Stomach (tissue), 4 donors: ENCODE results near the gene MED12L.

Experiments used
- EP300 ChIP-seq: sonication (generic); formaldehyde crosslinking; IDR thresholded peaks from one replicate; pipeline ENCODE4 v1.6.1; 2017; ENCODE audit warnings: antibody characterized with exemption
- POLR2A ChIP-seq, 4 donors: fragments of 450-650 bp; IDR thresholded peaks; one replicate each; pipeline ENCODE4 v1.6.1; 2016; ENCODE audit warnings: antibody characterized with exemption in 4 of 4, control low read depth in 2 of 4, mild to moderate bottlenecking in 1 of 4, moderate library complexity in 1 of 4
- POLR2AphosphoS5 ChIP-seq, 3 donors: sonication (generic); formaldehyde crosslinking; IDR thresholded peaks; one replicate each; pipeline ENCODE4 v1.6.1; 2016; ENCODE audit warnings: antibody characterized with exemption in 3 of 3
- TF ChIP-seq, protein P1 (sequence below), 7 experiments: fragments of 450-650 bp in 4 of 7; fragments of 200-600 bp in 3 of 7; sonication (generic) in 3 of 7; IDR thresholded peaks; one replicate each; pipeline ENCODE4 v1.5.1; 2016 to 2019; ENCODE audit warnings: antibody characterized with exemption in 7 of 7, control low read depth in 2 of 7, mild to moderate bottlenecking in 1 of 7

DNA sequence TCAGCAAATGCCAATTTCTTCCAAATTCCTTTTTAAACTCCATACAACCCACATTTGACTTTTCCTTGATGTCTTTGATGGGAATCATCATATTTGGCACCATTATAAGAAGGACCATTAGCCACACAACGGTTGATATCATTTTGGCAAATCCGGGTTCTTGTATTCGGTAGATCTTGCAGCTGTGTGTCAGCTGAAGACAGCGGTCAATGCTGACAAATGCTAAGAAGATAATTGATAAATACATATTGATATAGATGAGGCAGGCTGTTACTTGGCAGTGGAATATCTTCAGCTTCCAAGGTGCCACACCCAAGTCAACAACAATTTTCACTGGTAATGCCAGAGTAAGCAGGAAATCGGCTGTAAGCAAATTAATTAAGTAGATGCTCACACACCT is 113.4 kb downstream of the MED12L start:
- TF ChIP-seq POLR2AphosphoS5 (IDR thresholded peaks at IDR 0.05), result no peak
- TF ChIP-seq, protein P1, sequence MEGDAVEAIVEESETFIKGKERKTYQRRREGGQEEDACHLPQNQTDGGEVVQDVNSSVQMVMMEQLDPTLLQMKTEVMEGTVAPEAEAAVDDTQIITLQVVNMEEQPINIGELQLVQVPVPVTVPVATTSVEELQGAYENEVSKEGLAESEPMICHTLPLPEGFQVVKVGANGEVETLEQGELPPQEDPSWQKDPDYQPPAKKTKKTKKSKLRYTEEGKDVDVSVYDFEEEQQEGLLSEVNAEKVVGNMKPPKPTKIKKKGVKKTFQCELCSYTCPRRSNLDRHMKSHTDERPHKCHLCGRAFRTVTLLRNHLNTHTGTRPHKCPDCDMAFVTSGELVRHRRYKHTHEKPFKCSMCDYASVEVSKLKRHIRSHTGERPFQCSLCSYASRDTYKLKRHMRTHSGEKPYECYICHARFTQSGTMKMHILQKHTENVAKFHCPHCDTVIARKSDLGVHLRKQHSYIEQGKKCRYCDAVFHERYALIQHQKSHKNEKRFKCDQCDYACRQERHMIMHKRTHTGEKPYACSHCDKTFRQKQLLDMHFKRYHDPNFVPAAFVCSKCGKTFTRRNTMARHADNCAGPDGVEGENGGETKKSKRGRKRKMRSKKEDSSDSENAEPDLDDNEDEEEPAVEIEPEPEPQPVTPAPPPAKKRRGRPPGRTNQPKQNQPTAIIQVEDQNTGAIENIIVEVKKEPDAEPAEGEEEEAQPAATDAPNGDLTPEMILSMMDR (IDR thresholded peaks at IDR 0.05), result no peak
- TF ChIP-seq POLR2A (IDR thresholded peaks at IDR 0.05), result no peak
- TF ChIP-seq EP300, result no peak
